Measurements from ENCODE around the gene UPP2. TPM values are rescaled to one million over a fixed set of nuclear protein-coding genes. Genes with fewer than 3 reads are reported as not detected.

The UPP2 gene
- total and polyA plus RNA-seq, 2 of the 13 experiments (the other 11 are each of a cell fraction or from before 2014, with no cell fraction given): 0.07 to 0.28 TPM

- TF ChIP-seq ZFP36 (IDR thresholded peaks at IDR 0.05; ENCODE audit: borderline replicate concordance, low read depth, low read length, partially characterized antibody) (no peak), HDAC1 (CRISPR knock-in tag; IDR thresholded peaks at IDR 0.05) (peak; percentile 34; the same call in 1 of the 2 replicates), HNF4G (IDR thresholded peaks at IDR 0.05; ENCODE audit: borderline replicate concordance, low read depth, low read length) (no peak), HNF4G (CRISPR knock-in tag; IDR thresholded peaks at IDR 0.05; ENCODE audit: borderline replicate concordance, low read depth) (0 out of 2 replicates have a peak, but pooled peaks have one; percentile 44), YEATS4 (CRISPR knock-in tag; IDR thresholded peaks at IDR 0.05; ENCODE audit: borderline replicate concordance) (peak; percentile 59), ZNF530 (CRISPR knock-in tag; IDR thresholded peaks at IDR 0.05; ENCODE audit: low read depth) (no peak), SRSF1 (optimal IDR thresholded peaks at IDR 0.05; ENCODE audit: low read depth, low read length) (no peak), ZNF773 (CRISPR knock-in tag; IDR thresholded peaks at IDR 0.05; ENCODE audit: borderline replicate concordance) (no peak), RARA (CRISPR knock-in tag; IDR thresholded peaks at IDR 0.05) (peak; percentile 45; the same call in 1 of the 2 replicates), ZNF446 (CRISPR knock-in tag; IDR thresholded peaks at IDR 0.05) (no peak), NFIB (CRISPR knock-in tag; IDR thresholded peaks at IDR 0.05; ENCODE audit: borderline replicate concordance) (no peak), NR2C2 (CRISPR knock-in tag; IDR thresholded peaks at IDR 0.05; ENCODE audit: borderline replicate concordance) (peak; percentile 28; the same call in 1 of the 2 replicates), KMT2A (CRISPR knock-in tag; IDR thresholded peaks at IDR 0.05) (peak; percentile 47; the same call in 1 of the 2 replicates), SMAD9 (CRISPR knock-in tag; IDR thresholded peaks at IDR 0.05) (no peak), AHDC1 (CRISPR knock-in tag; IDR thresholded peaks at IDR 0.05; ENCODE audit: borderline replicate concordance) (peak; percentile 46; the same call in 1 of the 2 replicates), PAX8 (CRISPR knock-in tag; IDR thresholded peaks at IDR 0.05; ENCODE audit: borderline replicate concordance) (no peak), AGO1 (IDR thresholded peaks at IDR 0.05; ENCODE audit: low read depth, low read length, poor library complexity, severe bottlenecking) (no peak), IRF2 (CRISPR knock-in tag; IDR thresholded peaks at IDR 0.05) (0 out of 2 replicates have a peak, but pooled peaks have one; percentile 30), LCORL (IDR thresholded peaks at IDR 0.05) (no peak), LCORL (CRISPR knock-in tag; IDR thresholded peaks at IDR 0.05) (0 out of 2 replicates have a peak, but pooled peaks have one; percentile 51), NR2F6 (IDR thresholded peaks at IDR 0.05) (peak; percentile 30; the same call in 1 of the 2 replicates), NR2F6 (CRISPR knock-in tag; IDR thresholded peaks at IDR 0.05) (no peak), HINFP (CRISPR knock-in tag; IDR thresholded peaks at IDR 0.05; ENCODE audit: low read depth) (no peak), NFKB2 (CRISPR knock-in tag; IDR thresholded peaks at IDR 0.05; ENCODE audit: borderline replicate concordance) (no peak), SRY (CRISPR knock-in tag; IDR thresholded peaks at IDR 0.05) (no peak), FOXO1 (CRISPR knock-in tag; IDR thresholded peaks at IDR 0.05) (0 out of 2 replicates have a peak, but pooled peaks have one; percentile 27)
Observed at GRCh38 chr2:158101384-158101926, at the start of gene UPP2 (continued).
